Bone marrow (tissue), 2 donors: ENCODE results near the gene RELT.
A peak's percentile ranks its signal among the peaks of the same experiment; 100 is the strongest.

ENCODE experiments used
- DNase-seq, 2 donors: peaks; one replicate each; lab custom pipeline; 2025; lab: John Stamatoyannopoulos, UW

The RELT gene

DNA sequence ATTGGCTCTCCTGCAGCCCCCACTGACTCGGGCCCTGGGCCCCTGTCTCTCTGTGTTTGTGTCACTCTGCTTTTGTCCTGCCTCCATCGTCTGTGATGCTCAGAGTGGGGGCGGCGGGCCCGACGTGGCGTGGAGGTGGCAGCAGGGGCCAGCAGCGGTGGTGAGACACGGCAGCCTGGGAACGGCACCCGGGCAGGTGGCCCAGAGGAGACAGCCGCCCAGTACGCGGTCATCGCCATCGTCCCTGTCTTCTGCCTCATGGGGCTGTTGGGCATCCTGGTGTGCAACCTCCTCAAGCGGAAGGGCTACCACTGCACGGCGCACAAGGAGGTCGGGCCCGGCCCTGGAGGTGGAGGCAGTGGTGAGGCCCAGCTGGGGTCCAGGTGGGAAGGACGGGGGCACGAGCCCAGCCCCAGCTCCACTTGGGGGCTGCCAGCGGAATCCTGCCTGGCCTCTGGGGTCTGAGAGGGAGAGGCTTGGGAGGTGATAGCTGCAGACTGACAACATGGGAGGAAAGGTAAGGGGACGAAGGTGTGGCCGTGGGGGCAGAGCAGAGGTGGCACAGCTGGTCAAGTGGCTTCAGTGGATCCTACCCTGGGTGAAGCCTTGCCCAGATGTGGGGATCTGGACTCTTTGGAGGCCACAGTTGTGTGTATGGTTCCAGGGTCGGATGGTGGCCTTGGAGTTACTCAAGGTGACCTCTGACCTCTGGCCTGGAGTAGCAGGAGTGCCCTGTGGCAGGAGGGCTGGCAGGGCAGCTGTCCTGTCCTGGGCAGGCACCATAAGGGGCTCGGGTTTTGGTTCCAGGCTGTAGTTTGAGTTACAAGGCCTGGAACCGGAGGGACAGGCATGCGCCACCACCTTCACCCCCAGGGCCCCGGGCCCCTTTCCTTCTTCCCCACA is 16.2 kb downstream of the RELT start:
- DNase-seq: no peak

GRCh38 chr11:73393011-73393380 is 16.8 kb downstream of the RELT start:
- no peak for DNase-seq

GRCh38 chr11:73393479-73394415 is 17.5 kb downstream of the RELT start:
- DNase-seq: peak; percentile 27 to 49

GRCh38 chr11:73394416-73395296 is 18.5 kb downstream of the RELT start:
- no peak for DNase-seq

DNA sequence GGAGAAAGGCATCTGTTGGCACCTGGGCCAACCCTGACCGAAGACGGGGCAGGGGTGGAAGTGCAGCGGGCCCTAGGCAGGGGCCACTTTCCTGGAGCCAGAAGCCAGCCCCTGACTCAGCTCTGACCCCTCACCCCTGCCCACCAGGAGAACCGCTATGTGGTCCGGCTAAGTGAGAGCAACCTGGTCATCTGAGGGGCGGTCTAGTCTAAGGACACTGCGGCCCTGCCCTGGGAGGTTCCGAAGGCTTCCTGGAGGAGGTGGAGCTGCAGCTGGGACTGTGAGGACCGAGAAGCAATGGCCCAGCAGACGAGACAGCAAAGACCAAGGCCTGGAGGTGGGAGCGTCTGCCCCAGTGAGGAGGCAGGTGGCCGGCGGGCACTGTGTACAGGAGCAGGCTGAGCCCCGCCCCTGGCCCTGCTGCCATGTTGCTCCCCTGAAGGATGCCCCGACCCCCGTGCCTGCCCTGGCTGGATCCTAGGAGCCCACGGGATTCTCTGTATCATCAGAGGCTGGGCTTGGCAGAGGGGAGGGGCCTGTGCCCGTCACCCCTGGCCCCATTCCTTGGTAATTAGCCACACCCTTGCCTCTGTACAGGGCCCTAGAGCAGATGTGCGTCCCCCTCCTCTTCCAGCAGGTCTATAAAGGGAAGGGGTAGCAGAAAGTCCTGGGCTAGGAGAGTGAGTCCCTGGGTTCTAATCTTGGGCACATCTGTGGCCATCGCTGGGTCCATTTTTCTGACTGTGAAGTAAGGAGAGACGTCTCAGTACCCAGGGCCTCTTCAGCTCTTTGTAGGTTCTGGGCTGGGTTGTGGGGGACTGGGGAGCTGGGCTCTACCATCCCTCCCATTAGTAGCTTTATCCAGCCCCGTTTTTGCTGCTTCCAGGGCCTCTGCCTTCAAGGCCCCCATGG is 19.4 kb downstream of the RELT start:
- DNase-seq: no peak

- no peak for DNase-seq
Observed at GRCh38 chr11:73396251-73396930, 20.2 kb downstream of the RELT start.

- DNase-seq: no peak
Observed at GRCh38 chr11:73396985-73397384, 20.8 kb downstream of the RELT start.

DNA sequence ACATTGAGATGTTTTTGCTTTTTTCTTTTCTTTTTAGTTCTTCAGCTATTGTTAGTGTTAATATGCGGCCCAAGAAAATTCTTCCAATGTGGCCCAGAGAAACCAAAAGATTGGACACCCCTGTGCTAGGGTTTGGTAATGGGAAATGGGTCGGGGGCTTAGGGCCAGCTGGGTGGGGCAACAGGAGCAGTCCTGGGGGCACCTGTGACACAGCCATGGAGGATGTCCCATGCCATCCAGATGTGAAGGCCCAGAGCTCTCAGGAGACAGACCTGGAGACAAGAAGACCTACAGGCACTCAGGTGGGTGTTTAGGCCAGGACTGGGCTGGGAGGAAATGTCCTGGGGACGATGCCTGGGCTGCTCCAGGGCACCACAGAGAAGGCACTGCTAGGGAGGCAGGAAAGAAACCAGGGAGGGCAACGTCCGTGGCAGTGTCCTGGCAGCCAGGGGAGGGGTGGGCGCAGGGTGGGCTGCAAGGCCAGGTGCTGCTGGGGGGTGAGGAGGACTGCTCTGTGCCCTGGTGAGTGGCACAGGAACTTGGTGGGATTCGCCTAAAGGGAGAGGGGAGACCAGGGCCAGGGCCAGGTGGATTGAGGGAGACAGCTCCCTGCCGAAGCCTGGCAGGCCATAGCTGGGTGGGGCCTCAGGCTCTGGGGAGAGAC is 21.4 kb downstream of the RELT start:
- DNase-seq: no peak

DNA sequence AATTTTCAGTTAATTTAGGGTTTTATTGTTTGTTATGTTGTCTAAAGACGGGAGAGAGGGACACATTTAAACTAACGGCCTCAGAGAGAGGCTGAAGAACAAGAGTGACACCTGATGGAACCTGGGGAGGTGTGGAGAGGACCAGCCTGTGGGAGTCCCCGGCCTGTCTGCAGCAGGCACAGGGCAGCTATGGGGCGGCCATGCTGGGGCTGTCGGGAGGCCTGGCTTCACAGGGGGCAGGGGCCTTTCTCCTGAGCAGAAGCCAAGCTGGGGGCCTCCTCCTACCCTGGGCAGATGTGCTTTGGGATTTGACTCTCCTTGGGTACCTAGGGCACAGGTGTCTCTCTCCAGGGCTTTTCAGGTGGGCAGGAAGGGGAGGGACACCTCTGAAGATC is 21.9 kb downstream of the RELT start:
- DNase-seq: no peak

DNA sequence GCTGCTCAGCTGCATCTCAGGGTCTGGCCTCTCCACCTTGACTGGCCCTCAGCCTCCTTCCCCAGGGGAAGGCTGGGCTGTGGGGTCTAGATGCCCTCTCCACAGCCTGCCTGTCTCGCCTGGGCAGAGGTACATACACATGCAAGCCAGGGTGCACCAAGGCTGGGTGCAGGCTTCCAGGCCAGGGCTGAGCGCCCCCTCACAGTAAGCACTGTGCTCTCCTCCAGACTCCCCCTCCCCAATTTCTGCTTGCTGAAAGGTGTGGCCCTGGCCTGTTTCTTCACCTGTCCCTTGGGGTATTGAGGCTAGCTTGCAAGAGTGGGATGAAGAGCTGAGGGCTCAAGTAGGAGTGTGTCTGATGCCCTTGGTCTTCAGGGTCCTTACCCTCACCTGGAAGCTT is 22.5 kb downstream of the RELT start:
- no peak for DNase-seq

GRCh38 chr11:73399159-73399590 is 23.0 kb downstream of the RELT start:
- no peak for DNase-seq

- DNase-seq: no peak
Observed at GRCh38 chr11:73399636-73400035, 23.4 kb downstream of the RELT start.

DNA sequence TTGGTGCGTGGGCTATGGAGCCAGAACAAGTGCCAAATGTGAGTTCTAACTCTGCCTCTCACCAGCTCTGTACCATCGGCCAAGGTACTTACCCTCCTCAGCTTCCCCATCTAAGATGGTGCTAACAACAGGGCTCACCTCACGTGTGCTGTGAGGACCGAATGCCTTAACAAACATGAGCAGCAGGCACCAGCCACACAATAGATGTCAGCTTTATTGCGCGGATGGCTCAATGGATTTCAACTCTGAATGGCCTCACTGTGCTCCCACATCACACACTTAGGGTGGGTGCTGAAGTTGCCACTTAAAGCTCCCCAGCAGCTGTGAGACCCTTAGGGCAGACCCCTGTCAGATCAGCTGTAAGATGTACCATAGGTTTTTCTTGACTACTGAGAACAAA is 24.1 kb downstream of the RELT start:
- DNase-seq: no peak

- no peak for DNase-seq
Observed at GRCh38 chr11:73401217-73401923, 25.2 kb downstream of the RELT start.

GRCh38 chr11:73401924-73402833 is 26.0 kb downstream of the RELT start:
- no peak for DNase-seq

DNA sequence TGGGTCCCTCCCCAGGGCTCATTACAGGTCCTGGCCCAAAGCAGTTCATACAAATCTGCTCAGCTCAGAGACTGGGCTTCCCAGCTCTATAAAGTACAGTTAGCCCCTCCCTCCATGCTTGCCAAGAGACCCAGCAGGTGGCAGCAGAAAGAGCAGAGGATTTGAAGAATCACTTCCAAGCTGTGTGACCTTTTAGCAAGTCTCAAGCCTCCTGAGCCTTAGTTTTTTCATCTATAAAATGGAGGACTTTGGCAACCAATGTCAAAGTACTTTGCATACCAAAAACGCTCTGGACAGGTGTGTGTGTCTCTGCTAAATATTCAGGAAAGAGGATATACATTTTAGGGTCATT is 26.6 kb downstream of the RELT start:
- DNase-seq: no peak

DNA sequence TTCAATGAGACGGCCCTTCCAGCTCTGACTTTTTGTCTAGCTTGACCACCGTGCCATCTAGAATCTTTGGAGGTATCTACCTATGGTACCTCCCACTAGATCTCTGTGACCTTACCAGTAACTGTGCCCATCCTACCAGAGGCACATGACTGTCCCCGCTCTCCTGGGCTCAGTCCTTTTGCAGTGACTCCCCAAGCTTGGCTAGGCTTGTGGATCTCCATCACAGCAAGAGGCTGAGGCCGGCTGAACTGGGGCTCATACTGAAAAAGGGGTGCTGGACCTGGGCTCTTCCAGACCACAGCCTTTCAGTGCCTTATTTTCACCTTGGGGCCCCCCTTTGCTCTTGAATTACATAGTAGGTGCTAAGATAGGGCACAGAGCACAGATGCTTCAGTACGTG is 27.3 kb downstream of the RELT start:
- DNase-seq: no peak

- DNase-seq: peak in 1 of 2 donors; percentile 37
Observed at GRCh38 chr11:73404048-73404447, 27.8 kb downstream of the RELT start.
